ENCODE data around the gene PABPC3.

The PABPC3 gene

DNA sequence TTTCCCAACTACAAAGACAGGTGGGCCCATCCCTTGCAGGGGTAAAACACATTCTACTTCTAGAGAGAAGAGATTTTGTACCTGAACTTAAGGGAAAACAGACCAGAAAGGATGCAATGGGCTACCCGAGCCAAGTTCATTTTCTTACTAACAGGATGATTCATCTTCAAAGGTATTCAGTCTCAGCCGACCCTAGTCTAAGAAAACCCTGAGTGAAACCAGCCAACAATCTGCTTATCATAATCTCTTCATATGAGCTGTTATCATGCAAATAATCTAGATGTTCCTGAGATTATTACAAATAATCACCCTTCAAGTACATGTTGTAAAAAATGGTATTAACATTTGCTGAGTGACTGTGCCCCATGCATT is 15.6 kb downstream of the PABPC3 start:
- H3K27me3 ChIP-seq (ENCODE audit: insufficient read depth, low read length): no peaks in the 10 kb centered on the region
- H3K4me3 ChIP-seq (ENCODE audit: low read length): no peak overlapping the region
- no peaks in the 10 kb centered on the region for H3K9me3 ChIP-seq (ENCODE audit: insufficient read depth, low read depth, low read length)
- no peak overlapping the region for H3K27ac ChIP-seq (ENCODE audit: low read depth, low read length)
- 0 out of 2 replicates have a peak, but pooled peaks cover 7% of the 10 kb centered on the region for H3K4me1 ChIP-seq (ENCODE audit: insufficient read depth, low read length)
- H3K9ac ChIP-seq (ENCODE audit: low read depth, low read length): no peak overlapping the region
- no peaks in the 10 kb centered on the region for H3K36me3 ChIP-seq (ENCODE audit: insufficient read depth, low read length)
- WGBS: 75% methylated on average over 2 of the region's 2 CpGs

DNA sequence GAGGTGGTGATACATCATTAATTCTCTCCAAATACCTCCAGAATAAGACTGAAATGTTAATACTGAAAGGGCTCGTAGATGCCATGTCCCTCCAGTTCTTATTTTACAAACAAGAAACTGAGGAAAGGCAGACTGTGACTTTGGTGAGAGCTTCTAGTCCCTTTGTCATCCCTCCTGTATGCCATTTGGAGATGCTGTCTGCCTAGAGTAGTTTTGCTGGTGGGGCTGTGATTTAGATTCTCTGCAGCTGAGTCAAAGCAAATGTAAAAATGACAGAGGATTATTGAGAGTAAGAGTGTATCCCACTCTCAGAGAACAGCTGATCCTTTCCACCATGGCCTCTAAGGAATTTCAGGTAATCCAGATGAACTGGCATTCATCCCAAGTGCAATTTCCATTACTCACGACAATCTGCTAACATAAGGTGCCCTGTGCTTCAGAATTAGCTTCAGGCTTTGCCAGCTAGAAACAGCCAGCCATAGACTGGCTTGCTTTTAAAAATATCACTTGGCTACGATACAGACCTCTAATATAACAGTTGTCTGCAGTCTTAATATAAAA is 16.8 kb downstream of the PABPC3 start:
- H3K9me3 ChIP-seq (ENCODE audit: insufficient read depth, low read depth, low read length): no peaks in the 10 kb centered on the region
- no peak overlapping the region for H3K4me3 ChIP-seq (ENCODE audit: low read length)
- H3K9ac ChIP-seq (ENCODE audit: low read depth, low read length): no peak overlapping the region
- no peaks in the 10 kb centered on the region for H3K36me3 ChIP-seq (ENCODE audit: insufficient read depth, low read length)
- 74% methylated on average over 2 of the region's 3 CpGs for WGBS
- H3K27me3 ChIP-seq (ENCODE audit: insufficient read depth, low read length): no peaks in the 10 kb centered on the region
- H3K27ac ChIP-seq (ENCODE audit: low read depth, low read length): no peak overlapping the region
- H3K4me1 ChIP-seq (ENCODE audit: insufficient read depth, low read length): peaks cover 10% of the 10 kb centered on the region

DNA sequence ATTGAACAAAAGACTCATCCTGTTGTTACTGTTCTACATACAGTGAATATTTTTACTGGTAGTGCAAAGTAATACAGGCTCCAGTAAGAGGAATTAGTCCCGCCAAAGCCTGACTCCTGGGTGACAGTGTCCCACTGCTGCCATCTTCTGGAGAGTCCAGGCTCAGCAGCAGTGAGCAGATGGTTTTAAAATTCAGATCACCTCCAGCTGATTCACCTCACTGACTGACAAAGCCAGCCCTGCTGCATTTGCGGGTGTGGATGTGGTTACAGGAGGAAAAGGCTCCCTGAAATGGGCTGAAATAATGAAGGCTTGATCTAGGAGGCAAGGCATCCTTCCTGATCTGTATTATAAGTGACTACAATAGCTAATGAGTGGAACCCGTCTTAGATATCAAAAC is 18.3 kb downstream of the PABPC3 start:
- H3K9ac ChIP-seq (ENCODE audit: low read depth, low read length): no peak overlapping the region
- H3K4me3 ChIP-seq (ENCODE audit: low read length): no peak overlapping the region
- no peaks in the 10 kb centered on the region for H3K27me3 ChIP-seq (ENCODE audit: insufficient read depth, low read length)
- peaks cover 23% of the 10 kb centered on the region for H3K4me1 ChIP-seq (ENCODE audit: insufficient read depth, low read length)
- no peak overlapping the region for H3K27ac ChIP-seq (ENCODE audit: low read depth, low read length)
- no peaks in the 10 kb centered on the region for H3K36me3 ChIP-seq (ENCODE audit: insufficient read depth, low read length)
- H3K9me3 ChIP-seq (ENCODE audit: insufficient read depth, low read depth, low read length): no peaks in the 10 kb centered on the region
- WGBS: 38% methylated on average over 3 of the region's 3 CpGs

DNA sequence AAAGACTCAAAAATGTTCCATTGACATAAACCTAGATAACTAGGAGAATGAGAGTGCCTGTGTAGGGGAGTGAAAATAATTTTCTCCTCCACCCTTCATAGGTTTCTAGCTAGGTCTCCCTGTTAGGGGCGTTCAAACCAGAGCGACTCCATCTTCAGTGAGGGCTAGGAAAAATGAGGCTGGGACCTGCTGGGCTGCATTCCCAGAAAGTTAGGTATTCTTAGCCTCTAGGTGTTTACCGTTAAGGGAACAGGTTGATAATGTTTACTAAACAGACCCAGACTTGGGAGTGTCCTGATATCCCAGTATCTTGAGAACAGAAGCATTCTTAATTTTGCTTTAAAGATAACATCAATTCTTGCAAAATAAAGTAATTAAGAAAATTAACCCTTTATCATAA is 20.1 kb downstream of the PABPC3 start:
- H3K27ac ChIP-seq (ENCODE audit: low read depth, low read length): no peak overlapping the region
- peaks cover 23% of the 10 kb centered on the region for H3K4me1 ChIP-seq (ENCODE audit: insufficient read depth, low read length)
- no peak overlapping the region for H3K9ac ChIP-seq (ENCODE audit: low read depth, low read length)
- 96% methylated on average over 3 of the region's 3 CpGs for WGBS
- no peak overlapping the region for H3K4me3 ChIP-seq (ENCODE audit: low read length)
- H3K36me3 ChIP-seq (ENCODE audit: insufficient read depth, low read length): no peaks in the 10 kb centered on the region
- H3K9me3 ChIP-seq (ENCODE audit: insufficient read depth, low read depth, low read length): no peaks in the 10 kb centered on the region
- no peaks in the 10 kb centered on the region for H3K27me3 ChIP-seq (ENCODE audit: insufficient read depth, low read length)

DNA sequence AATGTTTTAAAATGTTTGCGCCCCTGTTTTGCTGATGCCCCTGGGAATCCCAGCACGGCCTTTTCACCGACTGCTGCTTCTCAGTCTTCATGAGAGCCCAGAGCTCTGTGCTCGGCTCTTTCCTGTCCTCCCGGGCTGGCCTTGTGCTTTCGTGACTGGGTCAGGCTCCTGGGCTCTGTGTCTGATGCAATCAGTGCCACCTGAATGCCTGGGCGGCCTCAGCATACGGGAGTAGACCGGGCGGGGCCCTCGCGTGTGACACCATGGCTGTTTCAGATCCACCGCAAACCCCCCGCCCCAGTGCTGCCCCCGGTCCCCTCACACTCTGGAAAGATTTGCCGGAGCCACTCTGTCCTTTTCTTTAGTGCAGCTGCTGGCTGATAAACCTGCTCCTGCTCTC is 21.4 kb downstream of the PABPC3 start:
- H3K9ac ChIP-seq (ENCODE audit: low read depth, low read length): no peak overlapping the region
- H3K9me3 ChIP-seq (ENCODE audit: insufficient read depth, low read depth, low read length): peaks cover 3% of the 10 kb centered on the region
- WGBS: 91% methylated on average over 16 of the region's 16 CpGs
- H3K4me1 ChIP-seq (ENCODE audit: insufficient read depth, low read length): peaks cover 16% of the 10 kb centered on the region
- H3K4me3 ChIP-seq (ENCODE audit: low read length): no peak overlapping the region
- H3K36me3 ChIP-seq (ENCODE audit: insufficient read depth, low read length): no peaks in the 10 kb centered on the region
- no peaks in the 10 kb centered on the region for H3K27me3 ChIP-seq (ENCODE audit: insufficient read depth, low read length)
- H3K27ac ChIP-seq (ENCODE audit: low read depth, low read length): no peak overlapping the region

DNA sequence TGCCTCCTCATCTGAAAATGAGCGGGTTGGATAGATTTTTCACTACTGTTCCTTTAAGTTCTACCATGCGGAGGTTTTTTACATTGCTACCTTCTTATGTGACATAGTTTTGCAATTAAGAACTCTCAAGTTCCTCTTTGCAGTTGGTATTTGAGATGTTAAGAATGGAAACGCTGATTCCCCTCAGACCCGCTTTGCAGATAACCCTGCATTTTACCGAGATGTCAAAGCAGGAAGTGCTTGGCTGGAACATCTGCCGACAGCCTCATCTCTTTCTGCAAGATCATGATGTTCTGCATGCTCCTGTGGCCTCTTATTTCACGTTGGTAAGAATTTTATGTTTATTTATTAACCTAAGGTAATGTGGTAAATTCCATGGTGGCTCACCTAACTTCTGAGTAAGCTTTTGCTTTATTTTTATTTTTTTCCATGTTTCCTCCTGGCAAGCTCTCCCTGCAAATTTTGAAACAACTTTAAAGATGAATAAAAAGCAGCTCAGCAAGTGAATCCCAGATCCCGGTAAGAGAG is 22.5 kb downstream of the PABPC3 start:
- Histone ChIP-seq H3K36me3 (ENCODE audit: insufficient read depth, low read length) (no peaks in the 10 kb centered on the region), H3K4me3 (ENCODE audit: low read length) (no peak overlapping the region), H3K4me1 (ENCODE audit: insufficient read depth, low read length) (peaks cover 16% of the 10 kb centered on the region), H3K9me3 (ENCODE audit: insufficient read depth, low read depth, low read length) (peaks cover 11% of the 10 kb centered on the region), H3K27me3 (ENCODE audit: insufficient read depth, low read length) (no peaks in the 10 kb centered on the region), H3K9ac (ENCODE audit: low read depth, low read length) (no peak overlapping the region), H3K27ac (ENCODE audit: low read depth, low read length) (no peak overlapping the region)
- 87% methylated on average over 8 of the region's 8 CpGs for WGBS

DNA sequence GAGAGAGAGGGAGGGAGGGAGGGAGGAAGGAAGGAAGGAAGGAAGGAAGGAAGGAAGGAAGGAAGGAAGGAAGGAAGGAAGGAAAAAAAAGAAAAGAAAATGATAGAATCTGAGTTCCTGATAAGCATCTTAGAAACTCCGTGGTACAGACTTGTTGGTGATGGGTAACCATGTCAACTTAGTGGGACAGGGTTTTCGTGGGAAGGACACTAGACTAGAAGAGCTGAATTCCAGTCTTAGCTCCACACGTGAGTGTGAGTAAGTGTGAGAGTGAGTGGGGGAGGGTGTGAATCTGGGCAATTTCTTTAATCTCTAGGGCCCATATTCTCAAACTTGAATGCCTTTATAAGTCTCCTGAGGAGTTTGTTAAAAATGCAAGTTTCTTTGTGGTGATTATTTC is 35.0 kb downstream of the PABPC3 start:
- Histone ChIP-seq H3K9me3 (ENCODE audit: insufficient read depth, low read depth, low read length) (peaks cover 10% of the 10 kb centered on the region), H3K4me3 (ENCODE audit: low read length) (no peak overlapping the region), H3K4me1 (ENCODE audit: insufficient read depth, low read length) (peaks cover 21% of the 10 kb centered on the region), H3K36me3 (ENCODE audit: insufficient read depth, low read length) (no peaks in the 10 kb centered on the region), H3K9ac (ENCODE audit: low read depth, low read length) (no peak overlapping the region), H3K27ac (ENCODE audit: low read depth, low read length) (no peak overlapping the region), H3K27me3 (ENCODE audit: insufficient read depth, low read length) (peaks cover 4% of the 10 kb centered on the region)
- 74% methylated on average over 3 of the region's 3 CpGs for WGBS

DNA sequence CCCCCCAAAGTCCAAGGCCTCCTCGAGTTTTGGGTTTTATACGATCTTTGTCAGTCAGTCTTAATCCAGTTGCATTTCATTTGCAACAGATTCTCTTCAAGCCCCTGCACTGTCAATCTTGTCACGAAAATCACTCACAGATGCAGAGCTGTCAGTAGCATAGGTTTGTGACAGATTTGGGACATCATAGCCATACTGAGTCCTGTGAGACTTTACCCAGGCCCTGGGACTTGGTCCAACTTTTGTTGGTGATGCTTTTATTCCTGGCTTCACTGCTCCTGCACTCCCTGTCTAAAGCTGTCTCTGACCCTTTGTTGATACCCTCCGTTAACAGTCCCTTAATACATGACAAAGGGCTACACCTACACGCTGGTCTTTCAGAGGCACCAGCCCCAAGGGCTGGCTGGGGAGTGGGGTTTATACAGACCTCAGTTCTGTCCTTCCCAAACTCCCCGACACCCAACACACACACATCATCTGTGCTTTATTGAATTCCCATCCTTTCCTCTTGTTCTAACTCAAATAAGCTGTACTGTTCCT is 36.0 kb downstream of the PABPC3 start:
- Histone ChIP-seq H3K9ac (ENCODE audit: low read depth, low read length) (no peak overlapping the region), H3K27ac (ENCODE audit: low read depth, low read length) (no peak overlapping the region), H3K27me3 (ENCODE audit: insufficient read depth, low read length) (peaks cover 6% of the 10 kb centered on the region), H3K4me1 (ENCODE audit: insufficient read depth, low read length) (peaks cover 31% of the 10 kb centered on the region), H3K36me3 (ENCODE audit: insufficient read depth, low read length) (no peaks in the 10 kb centered on the region), H3K9me3 (ENCODE audit: insufficient read depth, low read depth, low read length) (peaks cover 10% of the 10 kb centered on the region), H3K4me3 (ENCODE audit: low read length) (no peak overlapping the region)
- WGBS: 53% methylated on average over 6 of the region's 6 CpGs

DNA sequence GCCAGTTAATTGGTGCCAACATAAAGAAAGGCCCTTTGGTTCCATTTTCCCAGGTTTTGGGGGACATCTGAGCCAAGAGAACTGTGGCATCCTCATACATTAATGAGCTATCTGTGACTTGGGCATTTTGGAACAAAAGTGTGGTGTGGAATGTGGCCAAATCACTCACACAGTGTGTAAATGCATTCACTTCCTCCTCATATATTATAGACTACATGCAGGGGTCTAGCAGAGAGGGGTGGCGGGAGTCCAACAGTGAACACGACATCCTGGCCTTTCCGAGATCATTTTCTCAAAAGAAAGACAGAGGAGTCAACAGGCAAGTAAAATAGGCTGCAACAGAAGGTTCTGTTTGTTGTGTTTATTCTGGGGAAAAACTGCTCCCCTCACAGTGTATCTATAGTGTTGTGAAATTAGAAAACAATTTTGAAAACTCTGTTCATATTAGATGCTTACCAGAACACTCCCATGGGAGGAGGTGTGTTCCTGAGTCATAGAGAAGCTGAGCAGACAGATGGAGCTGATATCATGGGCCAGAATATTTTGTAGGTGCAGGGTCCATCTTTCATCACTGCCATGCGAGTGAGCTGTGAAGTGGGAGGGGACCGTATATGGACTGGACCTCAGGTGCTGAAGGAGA is 36.9 kb downstream of the PABPC3 start:
- no peaks in the 10 kb centered on the region for H3K36me3 ChIP-seq (ENCODE audit: insufficient read depth, low read length)
- peaks cover 6% of the 10 kb centered on the region for H3K27me3 ChIP-seq (ENCODE audit: insufficient read depth, low read length)
- peaks cover 40% of the 10 kb centered on the region for H3K4me1 ChIP-seq (ENCODE audit: insufficient read depth, low read length)
- no peak overlapping the region for H3K4me3 ChIP-seq (ENCODE audit: low read length)
- WGBS: 93% methylated on average over 5 of the region's 5 CpGs
- no peak overlapping the region for H3K9ac ChIP-seq (ENCODE audit: low read depth, low read length)
- H3K9me3 ChIP-seq (ENCODE audit: insufficient read depth, low read depth, low read length): peaks cover 10% of the 10 kb centered on the region
- no peak overlapping the region for H3K27ac ChIP-seq (ENCODE audit: low read depth, low read length)

DNA sequence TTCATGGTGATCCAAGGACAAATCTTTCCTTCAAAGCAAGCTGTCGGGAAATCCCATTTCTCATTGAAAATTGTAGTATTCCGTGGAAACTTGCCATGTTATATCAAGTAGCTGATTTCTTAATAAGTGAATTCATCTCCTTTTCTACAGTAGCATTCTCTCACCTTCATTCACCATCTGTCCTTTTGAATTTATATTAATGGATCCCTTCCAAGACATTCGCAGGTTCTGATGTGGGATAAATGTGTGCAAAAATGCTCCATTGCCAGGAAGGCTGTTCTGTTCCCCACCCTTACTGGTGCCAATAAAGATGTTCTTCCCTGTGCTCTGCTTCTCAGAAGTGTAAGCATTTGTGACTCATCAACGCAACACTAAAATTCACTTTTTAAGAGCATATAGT is 40.0 kb downstream of the PABPC3 start:
- H3K27me3 ChIP-seq (ENCODE audit: insufficient read depth, low read length): peaks cover 6% of the 10 kb centered on the region
- 92% methylated on average over 4 of the region's 4 CpGs for WGBS
- peaks cover 42% of the 10 kb centered on the region for H3K4me1 ChIP-seq (ENCODE audit: insufficient read depth, low read length)

DNA sequence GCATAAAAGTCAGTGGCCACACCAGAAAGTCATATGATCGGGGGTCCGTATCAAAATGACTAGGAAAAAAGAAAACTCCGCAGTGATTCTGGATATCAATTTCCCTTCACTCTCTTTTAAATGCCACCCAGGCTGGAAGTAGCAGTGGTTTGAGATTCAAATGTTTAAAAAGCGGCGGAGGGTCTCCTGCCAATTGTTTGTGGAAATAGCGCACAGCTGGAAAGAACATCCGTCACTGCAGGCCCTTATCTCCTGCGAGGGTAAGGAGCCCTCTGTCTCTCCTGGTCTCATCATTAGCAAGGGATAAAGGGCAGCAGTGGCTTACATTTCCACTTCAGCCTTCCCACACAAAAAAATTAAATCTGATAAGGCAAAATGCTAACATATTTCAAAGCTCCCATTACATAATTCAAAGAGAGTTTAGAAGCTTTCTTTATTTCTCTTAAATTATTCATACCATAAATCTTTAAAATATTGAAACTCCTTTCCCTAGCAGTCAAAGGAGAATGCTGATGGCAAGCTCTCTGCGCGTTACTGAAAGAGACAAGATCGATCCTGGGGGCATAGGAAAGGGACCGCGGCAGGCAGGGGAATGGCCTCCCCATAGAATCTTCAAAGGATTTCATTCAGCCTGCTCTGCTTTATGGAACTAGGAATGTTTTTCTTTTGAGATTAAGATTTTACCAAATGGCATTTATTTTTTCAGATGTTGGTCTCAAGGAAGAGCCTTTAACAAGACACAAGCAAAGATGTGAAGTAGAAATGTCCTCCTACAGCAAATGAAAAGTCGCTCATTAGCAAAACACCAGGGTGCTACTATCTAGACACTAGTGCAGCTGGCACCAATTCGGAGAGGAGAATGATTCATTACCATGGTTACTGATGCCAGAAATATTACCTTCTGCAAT is 41.2 kb downstream of the PABPC3 start:
- 3% methylated on average over 14 of the region's 15 CpGs for WGBS
- Histone ChIP-seq H3K9ac (ENCODE audit: low read depth, low read length) (no peak overlapping the region), H3K9me3 (ENCODE audit: insufficient read depth, low read depth, low read length) (peaks cover 10% of the 10 kb centered on the region), H3K4me3 (ENCODE audit: low read length) (peak overlapping the region; percentile 20), H3K27me3 (ENCODE audit: insufficient read depth, low read length) (peaks cover 6% of the 10 kb centered on the region), H3K4me1 (ENCODE audit: insufficient read depth, low read length) (peaks cover 30% of the 10 kb centered on the region), H3K27ac (ENCODE audit: low read depth, low read length) (peak overlapping the region; percentile 74; the same call in 1 of the 2 replicates), H3K36me3 (ENCODE audit: insufficient read depth, low read length) (no peaks in the 10 kb centered on the region)

More for the DNA sequence above, 40.0 kb downstream of the PABPC3 start:
- Histone ChIP-seq H3K36me3 (ENCODE audit: insufficient read depth, low read length) (no peaks in the 10 kb centered on the region), H3K9ac (ENCODE audit: low read depth, low read length) (0 out of 2 replicates have a peak overlapping the region, but pooled peaks have one; percentile 12), H3K27ac (ENCODE audit: low read depth, low read length) (peak overlapping the region; percentile 3; the same call in 1 of the 2 replicates), H3K4me3 (ENCODE audit: low read length) (no peak overlapping the region), H3K9me3 (ENCODE audit: insufficient read depth, low read depth, low read length) (peaks cover 10% of the 10 kb centered on the region)

Measured in HUES64 (cell line).